Stimulated activated CD8-positive, alpha-beta memory T cell treated with anti-CD3 and anti-CD28 coated beads, Interleukin-15, amount 100 ng/mL, for 1 hour (primary cell): ENCODE data around the gene PPIF.

Experiments
- DNase-seq: peaks from one replicate; pipeline ENCODE4 v3.0.0-alpha.2; 2020; ENCODE audit warnings: low read depth

The PPIF gene

DNA sequence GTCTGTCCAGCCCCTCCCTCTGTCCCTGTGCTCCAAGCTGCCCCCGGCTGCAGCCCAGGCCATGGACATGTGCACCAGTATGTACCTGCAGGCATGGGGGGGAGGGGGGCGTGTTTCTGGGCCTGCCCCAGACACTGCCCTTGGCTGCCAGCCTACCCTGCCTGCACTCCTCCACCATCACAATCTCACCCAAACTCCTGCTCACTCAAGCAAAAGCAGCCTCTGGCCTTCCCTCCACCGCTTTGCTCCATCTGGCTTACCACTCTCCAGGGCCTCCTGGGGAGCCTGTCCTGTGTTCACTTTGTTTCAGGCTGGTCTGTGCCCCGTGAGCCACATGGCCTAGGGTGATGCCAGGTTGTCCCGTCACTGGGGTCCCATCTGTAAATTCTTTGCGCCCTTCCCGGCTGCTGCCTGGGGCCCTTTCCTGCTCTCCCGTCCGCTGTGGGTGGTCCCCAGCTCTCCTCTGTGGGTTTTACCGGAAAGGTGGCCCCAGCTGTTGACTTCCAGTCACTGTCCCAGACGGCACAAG is 33.3 kb upstream of the PPIF start:
- no peak for DNase-seq

DNA sequence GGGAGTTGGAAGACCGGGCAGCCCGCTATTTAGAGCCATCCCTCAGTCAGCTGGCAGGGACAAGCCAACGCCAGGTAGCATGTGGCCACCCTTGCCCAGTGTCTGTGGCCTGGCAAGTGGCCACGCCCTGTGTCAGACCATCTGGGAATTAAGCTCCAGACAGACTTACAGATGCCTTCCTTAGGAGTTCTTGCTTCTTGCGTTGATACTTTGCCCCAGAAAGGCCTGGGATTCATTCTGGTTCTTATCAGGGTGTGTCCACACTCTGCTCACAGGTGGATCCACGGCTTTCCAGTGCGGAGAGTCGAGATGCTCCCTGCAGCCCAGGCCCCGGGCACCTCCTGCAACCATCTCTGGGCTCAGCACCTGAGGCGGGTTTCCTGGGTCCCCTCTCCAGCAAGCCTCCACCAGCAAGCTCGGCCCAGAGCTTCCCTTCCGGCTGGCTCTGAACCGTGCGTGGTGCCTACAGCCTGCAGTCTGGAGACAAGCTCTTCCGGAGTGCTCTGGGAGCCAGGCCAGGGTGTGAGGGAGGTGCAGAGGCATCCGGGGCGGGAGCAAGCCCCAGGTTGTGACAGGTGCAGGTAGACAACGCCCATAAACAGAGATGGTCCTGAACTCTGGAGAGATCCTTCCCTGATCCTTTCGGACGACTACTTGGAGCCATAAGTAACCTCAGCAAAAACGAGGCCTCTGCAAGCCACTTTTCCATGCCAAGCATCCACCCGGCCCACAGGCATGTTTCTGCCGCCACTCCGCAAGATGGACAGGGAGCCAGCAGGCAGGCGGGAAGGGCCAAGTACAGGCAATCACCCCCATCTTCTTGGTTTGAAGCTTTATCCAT is 32.3 kb upstream of the PPIF start:
- no peak for DNase-seq

GRCh38 chr10:79315602-79315920 is 31.7 kb upstream of the PPIF start:
- DNase-seq: no peak

- DNase-seq: no peak
Measured at GRCh38 chr10:79316671-79317431, 30.4 kb upstream of the PPIF start.

DNA sequence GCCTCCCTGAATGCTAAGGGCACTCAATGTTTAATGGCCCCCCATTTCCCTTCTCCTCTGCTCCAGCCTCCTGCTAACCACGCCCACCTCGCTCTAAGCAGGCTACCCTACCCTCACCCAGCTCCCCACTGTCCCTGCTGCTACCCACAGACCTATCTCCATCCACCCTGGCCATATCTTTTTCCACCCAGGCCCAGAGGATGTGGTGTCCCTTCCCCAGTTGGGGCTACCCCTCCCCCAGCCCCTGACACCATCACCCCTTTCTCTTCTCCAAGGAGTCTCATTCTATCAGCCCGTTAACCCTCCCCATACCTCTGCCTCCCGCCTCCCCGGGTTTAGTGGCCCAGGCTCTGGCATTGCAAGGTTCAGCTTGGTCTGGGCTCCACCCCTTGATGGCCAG is 28.9 kb upstream of the PPIF start:
- DNase-seq: no peak

- no peak for DNase-seq
Measured at GRCh38 chr10:79319115-79319771, 28.0 kb upstream of the PPIF start.

DNA sequence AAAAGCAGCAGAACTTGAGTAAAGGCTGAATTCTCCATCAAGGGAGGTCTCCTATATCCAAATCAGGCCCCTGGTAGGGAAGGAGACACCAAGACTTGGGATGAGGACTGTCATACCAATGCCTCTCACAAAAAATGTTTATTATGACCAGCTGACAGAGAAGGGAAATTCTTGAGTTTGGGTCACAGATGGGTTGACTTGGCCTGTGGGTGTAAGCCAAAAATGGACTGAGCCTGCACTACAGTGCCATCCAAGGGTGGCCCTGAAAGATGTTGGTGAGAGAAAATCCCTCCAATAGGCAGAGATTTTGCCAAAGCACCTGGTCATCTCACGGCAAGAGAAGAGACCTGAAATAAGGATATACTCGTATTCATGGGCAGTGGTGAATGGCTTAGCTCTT is 27.0 kb upstream of the PPIF start:
- no peak for DNase-seq

- no peak for DNase-seq
Measured at GRCh38 chr10:79320820-79321493, 26.3 kb upstream of the PPIF start.

GRCh38 chr10:79321494-79321882 is 25.8 kb upstream of the PPIF start:
- no peak for DNase-seq

DNA sequence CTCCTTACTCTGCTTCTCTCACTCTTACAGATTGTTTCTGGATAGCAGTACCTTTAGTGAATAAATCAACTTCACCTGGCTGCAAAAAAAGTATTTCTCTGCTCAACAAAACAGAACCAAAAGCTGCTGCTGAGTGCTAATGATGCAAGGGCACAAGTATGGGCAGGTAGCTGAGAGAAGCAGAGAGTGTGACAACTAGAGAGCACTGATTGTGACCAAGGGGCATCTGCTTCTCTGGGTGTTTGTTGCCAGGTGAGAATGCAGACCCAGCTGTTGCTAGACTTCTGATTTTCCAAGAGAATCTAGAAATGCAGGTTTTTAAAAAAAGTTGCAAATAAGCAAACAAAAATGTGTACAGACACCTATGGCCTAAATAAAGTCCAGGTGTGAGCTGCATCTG is 25.3 kb upstream of the PPIF start:
- DNase-seq: no peak

DNA sequence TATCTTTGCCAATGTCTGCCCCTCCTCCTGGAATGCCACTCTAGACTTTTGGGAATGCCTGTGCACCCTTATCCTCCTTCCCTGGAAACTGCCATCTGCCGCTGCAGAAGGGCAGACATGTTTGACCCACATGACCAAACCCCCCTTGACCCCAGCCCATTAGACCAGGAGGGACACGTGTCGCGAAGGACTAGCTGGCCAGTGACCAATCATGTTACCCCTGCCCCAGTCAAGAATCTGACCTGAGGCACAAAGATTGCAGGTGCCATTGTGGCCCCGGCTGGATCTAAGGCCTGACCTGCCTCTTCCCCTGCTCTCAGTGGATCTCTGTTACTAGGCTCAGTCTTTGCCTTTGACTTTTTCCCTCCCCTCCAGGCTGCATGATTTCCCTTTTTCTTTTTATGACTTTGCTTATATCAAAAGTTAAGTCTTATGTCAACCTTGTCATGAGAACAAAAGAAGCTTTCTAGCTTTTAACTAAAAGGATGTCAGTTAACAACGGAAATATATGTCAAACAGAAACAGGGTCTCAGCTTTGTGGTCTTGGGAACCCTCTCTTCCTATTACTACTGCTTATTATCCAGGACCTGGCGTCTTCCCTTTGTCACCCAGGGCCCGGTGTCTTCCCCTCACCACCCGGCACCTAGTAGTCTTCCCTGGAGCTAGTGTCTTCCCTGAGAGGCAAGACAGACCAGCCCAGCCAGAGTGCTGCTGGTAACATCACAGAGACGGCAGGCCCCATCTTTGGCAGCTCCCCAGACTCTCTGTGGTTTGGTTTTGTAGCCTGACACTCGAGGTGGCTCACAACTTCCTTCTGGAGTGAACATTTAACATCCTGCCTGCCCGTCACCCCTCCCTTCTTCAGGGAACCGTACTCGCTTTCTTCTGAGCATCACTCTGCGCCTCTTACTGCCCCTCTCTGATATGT is 24.4 kb upstream of the PPIF start:
- peak; percentile 60 for DNase-seq

DNA sequence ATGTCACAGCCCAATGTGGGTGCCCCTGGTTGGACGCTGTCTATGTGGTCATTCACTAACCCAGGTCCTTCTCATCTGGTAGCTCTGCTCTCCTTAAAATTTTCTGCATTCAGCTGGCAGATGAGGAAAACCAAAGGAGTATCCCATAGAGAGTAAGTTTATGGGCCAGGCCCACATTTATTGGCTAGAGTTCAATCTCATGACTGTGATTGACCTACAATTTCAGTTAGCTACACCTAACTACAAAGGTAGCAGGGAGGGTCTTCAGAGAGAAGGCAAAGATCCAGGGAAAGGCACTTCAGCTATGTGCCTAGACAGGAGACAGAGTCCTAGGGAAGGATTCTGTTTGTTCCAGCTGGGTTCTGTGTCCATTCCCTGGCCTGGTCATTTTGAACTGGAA is 23.7 kb upstream of the PPIF start:
- no peak for DNase-seq

DNA sequence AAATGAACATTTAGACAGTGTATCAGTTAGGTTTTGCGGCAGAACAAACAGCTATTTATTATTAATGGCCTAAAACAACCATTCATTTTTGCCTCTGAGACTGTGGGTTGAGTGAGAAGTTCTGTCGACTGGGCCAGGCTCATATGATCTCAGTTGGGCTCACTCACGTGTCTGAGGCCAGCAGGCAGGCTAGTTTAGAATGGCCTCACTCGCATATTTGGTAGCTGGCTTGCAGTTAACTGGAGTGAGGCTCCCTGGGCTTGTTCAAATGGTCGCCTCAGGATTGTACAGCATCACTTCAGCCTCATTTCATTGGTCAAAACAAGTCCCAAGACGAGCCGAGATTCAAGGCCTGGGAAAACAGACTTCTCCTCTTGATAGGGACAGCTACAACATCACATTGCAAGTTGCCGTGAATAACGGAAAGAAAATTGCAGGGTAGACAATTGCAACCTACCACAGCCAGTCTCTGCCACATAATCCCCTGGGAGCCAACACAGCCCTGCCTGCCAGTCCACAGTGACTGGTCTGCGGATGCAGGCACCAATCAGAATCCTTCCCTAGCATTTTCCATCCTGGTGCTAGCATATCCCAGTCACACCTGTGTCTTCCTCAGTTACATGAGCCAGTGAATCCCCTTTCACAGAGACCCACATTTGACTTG is 23.1 kb upstream of the PPIF start:
- no peak for DNase-seq

GRCh38 chr10:79326361-79327089 is 20.7 kb upstream of the PPIF start:
- DNase-seq: no peak

DNA sequence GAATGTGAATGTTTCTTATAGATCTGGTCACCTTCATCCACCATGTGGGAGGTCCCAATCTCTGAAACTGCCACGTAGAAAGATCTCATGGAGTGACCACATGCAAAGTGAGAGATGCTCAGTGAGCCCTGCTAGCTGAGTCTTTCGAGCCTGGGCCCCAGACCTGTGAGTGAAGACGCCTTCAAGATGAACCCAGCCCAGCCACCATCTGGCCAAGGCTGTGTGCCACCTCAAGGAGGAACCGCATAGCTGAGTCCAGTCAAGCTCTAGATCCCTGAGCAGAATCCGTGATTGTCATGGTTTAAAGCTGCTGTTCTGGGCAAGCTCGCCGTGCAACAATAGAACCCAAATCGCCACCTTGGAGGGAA is 20.2 kb upstream of the PPIF start:
- DNase-seq: no peak

- DNase-seq: no peak
Measured at GRCh38 chr10:79328147-79328701, 19.0 kb upstream of the PPIF start.

DNA sequence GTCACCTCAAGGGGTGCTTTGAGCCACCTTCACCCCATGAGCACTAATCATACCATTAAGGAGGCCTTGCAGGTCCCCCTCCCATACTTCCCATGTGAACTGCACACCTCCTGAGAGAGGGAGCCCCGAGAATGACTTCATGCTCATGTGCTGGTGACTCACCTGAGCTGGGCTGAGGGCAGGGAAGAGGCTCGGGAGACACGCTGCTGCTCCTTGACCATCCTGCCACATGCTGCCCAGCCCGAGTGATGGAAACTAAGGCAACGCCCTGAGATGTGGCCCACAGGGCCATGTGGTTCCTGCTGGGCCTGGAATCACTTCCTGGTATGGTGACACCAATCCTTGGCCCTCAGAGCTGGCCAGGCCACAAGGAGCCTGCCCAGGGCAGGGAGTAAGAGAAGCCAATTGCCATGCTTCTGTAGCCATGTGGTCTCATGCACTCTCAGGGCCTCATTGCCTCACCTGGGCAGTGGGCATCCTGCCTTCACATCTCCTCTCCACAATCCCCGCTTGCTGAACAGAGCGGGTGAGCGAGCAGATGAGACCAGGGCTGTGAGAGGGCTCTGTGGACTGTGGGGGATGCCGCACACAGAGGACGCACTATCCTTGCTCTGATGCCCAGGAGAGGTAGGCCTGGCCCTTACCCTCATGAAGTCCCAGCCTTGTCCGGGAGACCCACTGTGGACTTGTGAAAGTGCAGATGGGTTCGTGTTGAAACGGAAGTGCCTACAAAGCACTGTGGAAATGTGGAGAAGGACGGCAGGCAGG is 18.3 kb upstream of the PPIF start:
- no peak for DNase-seq

GRCh38 chr10:79329529-79329928 is 17.7 kb upstream of the PPIF start:
- DNase-seq: no peak

- no peak for DNase-seq
Measured at GRCh38 chr10:79331226-79331625, 16.0 kb upstream of the PPIF start.
